ENCODE results near the gene CLSTN3. TPM values are rescaled to one million over a fixed set of nuclear protein-coding genes. Genes with fewer than 3 reads are reported as not detected.

The CLSTN3 gene
- total and polyA plus RNA-seq, 9 of the 15 experiments (the other 6 are each of a cell fraction or from before 2014, with no cell fraction given) = 0.08 to 23.2 (median 11.0) TPM

GRCh38 chr12:7193674-7194073 lies 63.5 kb downstream of the CLSTN3 start:
- Histone ChIP-seq H2AFZ (ENCODE audit: low read depth, low read length) (no peak overlapping the region), H3K9me3 (replicated peaks; ENCODE audit: control insufficient read depth, insufficient read depth, low read depth, low read length) (no peaks in the 10 kb centered on the region), H3K27me3 (ENCODE audit: control insufficient read depth in 2 of 2, insufficient read depth in 2 of 2, low read length in 2 of 2) (no peaks in the 10 kb centered on the region), H4K20me1 (replicated peaks; ENCODE audit: control insufficient read depth, insufficient read depth, low read length) (no peaks in the 10 kb centered on the region), H3K4me1 (replicated peaks in 1 of 2; ENCODE audit: control insufficient read depth in 2 of 2, insufficient read depth in 2 of 2, low read length in 2 of 2) (peaks cover 10 to 14% of the 10 kb centered on the region in 2 experiments; a peak in 4 of 5 replicates), H3K36me3 (ENCODE audit: control insufficient read depth, insufficient read depth, low read length) (peaks cover 54% of the 10 kb centered on the region), H3K4me3 (no peak overlapping the region), H3K27ac (ENCODE audit: extremely low read depth, low read depth, low read length) (no peak overlapping the region), H3K9ac (ENCODE audit: insufficient read depth in 1 of 2, low read depth in 2 of 2, low read length in 2 of 2) (no peak overlapping the region), H3K4me2 (ENCODE audit: insufficient read depth, low read length) (no peak overlapping the region), H3K79me2 (ENCODE audit: control insufficient read depth, insufficient read depth, low read length) (peaks cover 14% of the 10 kb centered on the region), H3K9me1 (ENCODE audit: control insufficient read depth, insufficient read depth, low read length) (no peaks in the 10 kb centered on the region)
- 46% methylated on average over 2 of the region's 2 CpGs for WGBS (ENCODE audit: insufficient coverage, low coverage, missing lambda C conversion rate)
- ATAC-seq (no peak), FAIRE-seq (no peak), DNase-seq (ENCODE audit: extremely low read depth in 1 of 4, low spot score in 3 of 4) (no peak)
- CTCF ChIA-PET (ENCODE audit: low intra/inter-chr PET ratio) = no interaction called here
- POLR2A ChIA-PET = interaction anchor here (1.0 kb wide), 1 partner anchor 15 kb away, joined by 4 read pairs; no protein-coding TSS in a partner anchor
- intact Hi-C loops (cut with micrococcal nuclease) = no loop called here
- no TSS peak for BruUV-seq (replicated peaks)
- in situ Hi-C loops (cut with MboI) = no loop called here
- no peak for TF ChIP-seq HNRNPLL (IDR thresholded peaks at IDR 0.05; ENCODE audit: low read depth, low read length, poor library complexity, severe bottlenecking)
- TF ChIP-seq ZNF184 (CRISPR knock-in tag; IDR thresholded peaks at IDR 0.05) = no peak
- TF ChIP-seq ZNF57 (CRISPR knock-in tag; IDR thresholded peaks at IDR 0.05) = no peak
- TF ChIP-seq FOXP4 (CRISPR knock-in tag; IDR thresholded peaks at IDR 0.05; ENCODE audit: borderline replicate concordance) = no peak

Data from K562 (cell line).